Stimulated activated CD4-positive, alpha-beta T cell treated with anti-CD3 and anti-CD28 coated beads, TNF-alpha, amount 100 ng/mL, for 1 hour (primary cell): ENCODE measurements around the gene DPEP1.
A peak's percentile ranks its signal among the peaks of the same experiment; 100 is the strongest.

Source experiments
- DNase-seq, 3 donors: peaks; one replicate each; pipeline ENCODE4 v3.0.0-alpha.2; 2020; ENCODE audit warnings: low read depth in 3 of 3, low spot score in 1 of 3

The DPEP1 gene

DNA sequence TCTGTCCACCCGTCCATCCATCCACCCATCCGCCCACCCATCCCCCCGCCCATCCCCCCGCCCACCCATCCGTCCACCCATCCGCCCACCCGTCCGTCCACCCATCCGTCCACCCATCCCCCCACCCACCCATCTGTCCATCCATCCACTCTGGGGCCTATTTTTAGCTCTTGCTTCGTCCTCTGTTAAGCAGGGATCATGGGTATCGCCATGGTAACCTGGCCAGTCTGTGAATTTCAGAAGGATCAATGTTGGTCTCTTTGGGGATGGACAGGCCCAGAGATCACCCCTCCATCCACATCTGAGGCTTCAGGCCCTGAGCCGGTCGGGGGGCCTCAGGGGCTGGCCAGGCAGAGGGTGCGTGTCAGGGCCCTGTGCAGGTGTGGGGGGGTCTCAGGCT lies 15.2 kb upstream of the DPEP1 start:
- no peak for DNase-seq

DNA sequence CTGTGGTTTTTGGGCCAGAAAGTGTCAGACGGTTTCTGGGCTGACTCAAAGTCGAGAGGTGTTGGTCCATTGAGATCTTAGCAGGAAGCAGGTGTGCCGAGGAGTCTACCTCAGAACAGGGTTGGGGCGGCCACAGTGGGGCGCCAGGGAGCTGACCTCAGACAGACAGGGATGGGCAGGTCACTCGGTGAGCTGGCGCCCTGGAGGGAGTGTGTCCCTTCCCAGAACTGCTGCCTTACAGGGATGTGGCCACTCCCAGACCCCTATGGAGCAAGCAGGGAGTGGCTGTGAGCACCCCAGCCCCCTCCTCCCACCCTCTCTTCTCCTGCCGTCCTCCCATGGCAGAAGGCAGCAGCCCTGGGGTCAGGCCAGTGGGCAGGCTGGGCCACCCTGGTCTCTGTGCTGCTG lies 14.0 kb upstream of the DPEP1 start:
- no peak for DNase-seq

DNA sequence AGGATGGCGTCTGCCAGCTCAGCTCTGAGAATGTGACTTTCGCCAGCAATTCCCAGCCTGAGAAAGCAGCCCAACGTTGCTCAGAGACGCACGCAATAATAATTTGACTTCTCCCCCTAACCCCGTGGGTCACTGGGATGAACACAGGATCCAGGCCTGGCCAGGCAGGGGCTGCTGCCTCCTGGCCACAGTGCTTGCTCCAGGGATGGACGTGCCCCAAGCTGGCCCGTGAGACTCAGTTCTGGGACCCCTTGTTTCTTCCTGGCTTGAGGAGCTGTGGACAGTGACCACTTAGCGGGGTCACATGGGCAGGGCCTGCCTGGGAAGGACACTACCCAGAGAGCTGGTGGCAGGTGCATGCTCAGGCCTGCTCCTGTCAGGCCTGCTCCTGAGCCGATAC lies 13.5 kb upstream of the DPEP1 start:
- DNase-seq, result no peak

DNA sequence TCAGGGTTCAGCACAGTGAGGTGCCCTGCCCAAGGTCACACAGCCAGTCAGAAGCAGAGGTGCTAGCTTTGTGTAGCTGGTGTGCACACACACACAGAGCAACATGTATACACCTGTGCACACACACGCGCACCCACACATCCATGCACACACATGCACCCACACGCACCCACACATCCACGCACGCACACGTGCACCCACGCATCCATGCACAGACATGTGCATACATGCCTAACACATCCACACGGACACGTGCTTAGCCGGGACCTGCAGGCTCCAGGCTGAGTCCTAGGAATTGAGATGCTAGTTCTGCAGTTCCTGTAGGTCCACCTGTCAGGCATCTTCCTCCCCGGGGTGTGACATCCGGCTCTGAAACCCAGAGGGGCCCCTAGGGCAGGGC lies 13.0 kb upstream of the DPEP1 start:
- DNase-seq, result no peak

DNA sequence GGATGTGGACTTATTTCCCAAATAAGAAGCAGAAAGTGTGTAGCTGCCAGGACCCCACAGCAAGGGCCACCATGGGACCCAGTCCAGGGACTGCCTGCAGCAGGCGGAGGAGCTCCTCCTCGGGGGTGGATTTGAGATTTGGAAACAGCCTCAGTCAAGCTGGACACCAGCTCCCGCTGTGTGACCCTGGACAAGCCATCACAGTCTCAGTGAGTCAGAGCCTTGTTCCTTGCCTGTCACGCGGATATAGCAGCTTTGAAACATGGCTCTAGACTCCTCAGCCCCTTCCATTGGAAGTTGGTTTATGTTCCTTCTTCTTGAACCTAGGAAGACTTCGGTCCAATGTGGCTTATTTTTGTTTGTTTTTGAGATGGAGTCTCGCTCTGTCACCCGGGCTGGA lies 12.5 kb upstream of the DPEP1 start:
- no peak for DNase-seq

DNA sequence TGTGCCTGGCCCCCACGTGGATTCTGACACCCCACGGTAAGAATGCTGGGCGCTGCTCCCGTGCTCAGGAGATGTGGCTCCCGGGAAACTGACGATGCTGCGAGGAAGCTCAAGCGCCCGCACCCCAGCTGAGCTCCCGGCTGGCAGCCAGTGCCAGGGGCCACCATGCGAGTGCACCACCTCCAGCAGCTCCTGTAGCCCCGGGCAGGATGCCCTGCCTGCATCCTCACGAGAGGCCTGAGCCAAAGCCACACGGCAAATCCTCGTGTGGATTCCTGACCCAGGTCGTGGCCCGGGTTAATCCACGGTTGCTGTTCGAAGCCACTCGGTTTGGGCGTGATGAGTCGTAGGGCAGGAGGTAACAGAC lies 11.6 kb upstream of the DPEP1 start:
- no peak for DNase-seq

DNA sequence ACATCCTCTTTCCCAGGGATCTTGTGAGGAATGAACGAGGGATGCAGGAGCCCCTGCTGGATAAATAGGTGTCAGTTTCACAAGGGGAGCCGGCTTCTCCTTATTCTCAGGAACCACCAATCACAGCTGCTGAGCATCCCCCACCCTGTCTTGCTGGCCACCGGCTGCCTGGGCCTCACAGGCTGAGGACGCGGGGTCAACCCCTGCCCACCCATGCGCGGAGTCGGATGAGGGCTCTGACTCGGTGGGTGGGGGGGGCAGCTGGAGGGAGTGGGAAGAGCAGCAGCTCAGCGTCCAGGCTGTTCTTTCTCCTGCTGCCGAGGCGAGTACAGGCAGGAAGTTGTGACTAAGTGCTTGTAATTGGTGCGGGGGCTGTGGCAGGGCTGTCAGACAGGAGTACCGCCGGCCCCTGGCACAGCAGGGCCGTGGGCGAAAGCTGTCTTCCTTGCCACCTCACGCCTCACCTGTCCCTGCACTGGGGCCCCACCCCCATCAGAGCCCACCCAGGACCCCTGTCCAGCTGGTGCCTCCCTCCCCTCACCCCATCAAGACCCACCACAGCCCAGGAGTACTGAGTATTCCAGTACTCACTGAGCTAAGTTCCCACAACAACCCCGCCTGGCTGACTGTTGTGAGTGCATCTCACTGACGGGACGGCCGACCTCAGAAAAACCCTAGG lies 11.0 kb upstream of the DPEP1 start:
- peak; percentile 12 to 50 (median 16) for DNase-seq

DNA sequence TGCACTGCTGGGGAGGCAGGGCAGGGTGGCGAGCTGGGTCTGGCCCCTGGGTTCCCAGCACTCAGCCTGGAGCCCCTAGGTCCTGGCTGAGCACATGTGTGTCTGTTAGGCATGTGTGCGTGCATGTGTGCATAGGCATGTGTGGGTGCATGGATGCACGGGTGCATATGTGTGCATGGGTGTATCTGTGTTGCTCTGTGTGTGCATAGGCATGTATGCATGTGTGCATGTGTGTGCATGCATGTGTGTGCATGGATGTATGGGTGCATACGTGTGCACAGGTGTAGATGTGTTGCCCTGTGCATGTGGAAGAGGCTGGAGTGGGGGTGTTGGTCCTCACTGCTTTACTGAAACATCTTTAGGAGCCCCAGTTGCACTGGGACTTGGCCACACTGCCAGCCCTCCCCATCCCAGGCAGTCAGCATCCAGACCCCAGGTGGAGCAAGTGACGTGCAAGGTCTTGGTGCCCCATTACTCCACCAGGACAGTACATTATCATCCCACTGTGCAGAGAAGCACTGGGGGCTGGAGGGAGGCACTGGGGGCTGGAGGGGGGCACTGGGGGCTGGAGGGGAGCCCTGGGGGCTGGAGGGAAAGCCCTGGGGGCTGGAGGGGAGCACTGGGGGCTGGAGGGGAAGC lies 10.4 kb upstream of the DPEP1 start:
- DNase-seq, result no peak

DNA sequence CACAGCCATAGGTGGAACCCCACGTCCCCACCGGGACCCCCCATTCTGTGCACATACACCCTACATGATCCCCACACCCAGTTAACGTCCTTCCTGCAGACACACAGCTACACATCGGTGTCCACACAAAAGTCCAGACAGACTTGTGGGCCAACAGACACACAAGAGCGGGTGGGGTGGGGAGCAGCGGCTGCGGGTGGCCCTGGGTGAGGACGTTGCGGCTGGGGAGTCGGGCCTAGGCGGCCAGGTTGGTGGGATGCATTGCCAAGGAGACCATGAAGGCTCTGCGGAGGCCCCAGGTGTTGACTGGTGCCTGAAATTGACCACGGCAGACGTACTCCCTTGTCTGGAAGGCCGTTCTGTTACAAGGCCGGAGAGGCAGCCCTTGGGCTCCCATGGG lies 8.7 kb upstream of the DPEP1 start:
- no peak for DNase-seq

DNA sequence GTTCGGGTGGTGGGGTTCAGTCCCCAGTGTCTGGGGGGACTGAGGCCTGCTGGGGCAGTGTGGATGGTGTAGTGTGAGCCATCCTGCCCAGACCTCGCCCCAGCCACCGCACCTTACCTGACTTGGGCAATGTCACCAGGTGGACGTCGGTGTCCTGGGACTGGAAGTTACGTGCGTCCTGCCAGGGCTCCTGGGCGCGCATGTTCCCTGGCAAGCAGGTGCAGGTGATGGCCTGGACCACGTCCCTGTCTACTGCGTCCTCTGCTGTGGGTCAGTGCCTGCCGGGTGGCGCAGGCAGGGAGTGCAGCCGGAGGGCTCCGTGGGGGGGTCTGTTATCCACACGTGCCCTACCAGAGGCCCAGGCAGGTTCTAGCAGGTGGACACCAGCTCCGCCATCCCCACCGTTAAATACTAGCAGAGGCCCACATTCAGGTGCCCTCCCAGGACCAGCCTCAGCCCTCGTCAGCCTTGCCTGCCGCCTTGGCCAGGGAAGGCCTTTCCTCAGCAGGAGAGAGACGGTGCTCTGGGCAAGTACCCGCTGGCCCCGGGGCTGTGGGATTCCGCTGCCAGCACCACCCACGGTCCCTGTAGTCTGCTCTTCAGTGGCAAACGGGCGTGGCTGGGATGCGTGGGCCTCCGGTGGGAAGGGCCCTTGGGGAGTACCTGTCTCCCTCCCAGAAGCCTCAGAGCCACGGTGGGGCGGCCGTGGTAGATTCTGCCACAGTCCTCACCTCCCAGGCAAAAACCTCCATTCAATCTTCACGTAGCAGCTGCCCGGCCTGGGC lies 8.1 kb upstream of the DPEP1 start:
- DNase-seq, result no peak

DNA sequence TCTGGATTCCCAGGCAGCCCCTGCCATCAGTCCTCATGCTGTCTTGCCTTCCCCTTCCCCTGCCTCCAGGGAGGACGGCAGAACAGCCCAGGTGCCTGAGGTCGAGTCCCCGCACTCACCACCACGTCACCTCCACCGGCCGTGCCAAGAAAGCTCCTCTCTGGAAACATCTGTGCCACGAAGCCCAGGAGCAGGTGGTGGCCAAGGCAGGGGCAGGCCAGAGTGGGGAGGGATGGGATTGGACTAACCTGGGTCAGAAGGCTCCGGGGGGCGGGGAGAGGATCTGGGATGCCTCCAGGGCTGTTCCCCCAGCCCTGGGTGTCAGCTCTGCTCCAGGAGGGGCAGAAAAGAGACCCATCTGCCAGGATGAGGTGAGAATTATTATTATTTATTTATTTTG lies 7.4 kb upstream of the DPEP1 start:
- no peak for DNase-seq

DNA sequence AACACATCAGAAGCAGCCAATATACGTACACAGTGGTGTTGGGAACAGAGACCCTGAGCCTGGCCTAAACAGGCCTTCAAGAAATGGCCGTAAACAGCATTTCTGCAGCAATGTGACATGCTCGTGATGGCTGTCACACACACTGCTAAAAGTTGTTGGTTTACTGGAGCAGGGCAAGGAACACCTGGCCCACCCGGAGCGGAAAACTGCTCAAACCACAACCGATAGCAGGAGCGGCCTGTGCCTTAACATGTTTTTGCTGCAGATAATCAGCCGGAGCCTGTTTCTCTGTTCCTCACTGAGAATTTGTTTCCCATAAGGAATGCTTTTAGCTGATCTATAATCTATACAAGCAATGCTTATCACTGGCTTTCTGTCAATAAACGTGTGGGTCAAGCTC lies 6.0 kb upstream of the DPEP1 start:
- no peak for DNase-seq

DNA sequence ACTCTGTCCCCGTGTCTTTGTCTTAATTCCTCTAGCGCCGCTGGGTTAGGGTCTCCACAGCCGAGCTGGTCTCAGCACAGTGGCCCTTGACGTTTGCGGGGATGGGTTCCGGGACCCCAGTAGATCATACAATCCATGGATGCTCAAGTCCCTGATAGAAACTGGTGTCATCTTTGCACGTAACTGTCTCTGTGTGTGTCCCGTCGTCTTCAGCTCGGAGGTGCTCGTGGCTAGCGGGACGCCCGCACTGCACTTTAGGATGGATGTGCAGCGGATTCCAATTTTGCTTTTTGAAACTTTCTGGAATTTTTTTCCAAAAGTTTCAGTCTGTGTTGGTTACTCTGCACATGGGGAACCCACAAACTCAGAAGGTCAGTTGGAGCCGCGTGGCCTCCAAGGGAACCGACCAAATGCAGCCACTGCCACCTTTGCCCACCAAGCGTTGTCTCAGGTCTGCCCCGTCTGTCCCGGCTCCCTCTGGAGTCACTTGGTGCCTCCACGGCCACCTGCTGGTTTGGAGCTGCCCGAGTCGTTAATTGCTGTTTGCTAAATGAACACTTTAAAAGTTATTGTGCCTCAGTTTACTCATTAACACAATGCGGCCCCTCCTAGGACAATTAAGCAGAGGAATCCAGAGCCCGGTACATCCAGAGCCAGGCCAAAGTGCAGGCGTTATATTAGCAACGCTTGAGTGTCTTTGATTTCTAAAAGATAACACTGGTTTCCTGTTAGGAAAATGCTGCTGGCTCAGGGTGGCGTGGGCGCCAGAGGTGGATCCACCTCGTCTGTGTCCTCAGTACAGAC lies 5.3 kb upstream of the DPEP1 start:
- DNase-seq, result no peak

DNA sequence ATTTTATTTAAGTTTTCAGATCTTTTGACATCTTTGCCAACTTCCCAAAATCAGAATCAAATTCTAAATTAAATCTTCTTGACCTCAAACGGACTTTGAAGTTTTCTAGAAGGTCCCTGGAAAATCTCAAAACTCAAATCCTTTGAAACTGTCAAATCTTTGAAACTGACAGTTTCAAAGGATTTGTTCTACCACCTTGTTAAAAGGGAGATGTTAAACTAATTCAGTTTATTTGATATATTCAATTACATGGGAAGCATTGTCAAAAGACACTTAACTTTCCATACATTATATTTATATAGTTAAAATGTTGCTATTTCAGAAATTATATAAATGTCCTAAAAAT lies 3.4 kb upstream of the DPEP1 start:
- no peak for DNase-seq

DNA sequence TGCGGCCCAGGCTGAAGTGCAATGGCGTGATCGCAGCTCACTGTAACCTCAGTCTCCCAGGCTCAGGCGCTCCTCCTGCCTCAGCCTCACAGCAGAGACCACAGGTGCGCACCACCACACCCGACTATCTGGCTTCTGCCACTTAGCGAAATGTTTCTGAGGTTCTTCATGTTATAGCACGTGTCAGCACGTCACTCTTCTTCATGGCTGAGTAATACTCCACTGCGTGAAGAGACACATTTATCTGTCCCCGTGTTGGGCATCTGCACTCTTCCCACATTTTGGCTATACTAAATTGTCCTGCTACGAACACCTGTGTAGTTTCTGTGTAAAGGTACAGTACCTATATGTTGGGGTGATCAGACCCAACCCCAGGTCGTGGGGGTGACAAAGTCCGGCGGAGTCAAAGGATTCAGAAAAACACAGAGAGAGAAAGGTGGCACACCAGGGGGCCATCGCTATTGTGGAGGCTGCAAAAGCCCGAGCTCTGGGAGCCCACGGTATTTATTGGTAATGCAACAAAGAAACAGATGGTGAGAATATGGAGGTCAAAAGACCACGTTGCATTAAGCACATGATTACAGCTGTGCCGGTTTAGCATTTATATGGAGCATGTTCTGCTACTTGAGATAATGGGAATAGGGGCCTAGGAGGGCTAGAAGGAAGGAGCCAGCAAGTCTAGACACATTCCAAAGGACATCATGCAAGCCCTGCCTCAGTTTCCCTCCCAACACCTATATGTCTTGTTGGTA lies 851 bp upstream of the DPEP1 start:
- no peak for DNase-seq

DNA sequence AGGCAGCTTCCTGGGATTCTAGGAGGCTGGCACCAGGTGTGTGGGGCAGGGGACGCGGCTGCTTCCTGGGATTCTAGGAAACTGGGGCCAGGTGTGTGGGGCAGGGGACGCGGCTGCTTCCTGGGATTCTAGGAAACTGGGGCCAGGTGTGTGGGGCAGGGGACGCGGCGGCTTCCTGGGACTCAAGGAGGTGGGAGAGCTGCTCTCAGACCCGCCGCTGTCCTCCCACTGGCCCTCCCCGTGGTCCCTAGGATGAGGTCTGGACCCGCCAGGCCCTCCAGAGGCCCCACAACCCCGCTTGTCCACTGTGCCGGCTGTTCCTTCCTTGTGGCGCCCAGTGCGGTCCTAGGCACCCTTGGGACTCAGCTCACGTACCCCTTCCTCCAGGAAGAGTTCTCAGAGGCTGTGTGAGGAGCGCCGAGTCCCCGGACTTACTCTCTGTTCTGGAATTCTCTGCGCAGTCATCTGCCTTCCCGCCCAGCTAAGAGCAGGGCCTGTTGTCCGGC lies 565 bp downstream of the DPEP1 start:
- DNase-seq, result no peak

DNA sequence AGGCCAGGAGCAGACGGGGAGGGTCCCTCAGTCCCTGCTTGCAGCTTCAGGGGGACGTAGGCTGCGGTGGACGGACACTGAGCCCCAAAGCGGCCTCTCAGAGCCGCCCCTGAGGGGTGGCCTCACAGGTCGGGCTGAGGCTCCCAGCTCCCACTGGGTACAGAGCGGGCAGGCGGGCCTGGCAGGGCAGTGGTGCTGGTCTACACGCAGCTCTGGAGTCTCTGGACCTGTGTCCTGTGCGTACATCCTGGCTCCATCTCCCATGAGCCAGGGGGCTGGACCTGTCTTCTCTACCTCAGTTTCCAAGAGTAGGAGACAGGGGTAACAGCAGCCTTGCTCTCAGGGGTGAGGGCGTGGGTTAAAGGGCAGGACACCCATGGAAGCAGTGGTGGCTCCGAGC lies 1.7 kb downstream of the DPEP1 start:
- DNase-seq, result no peak

DNA sequence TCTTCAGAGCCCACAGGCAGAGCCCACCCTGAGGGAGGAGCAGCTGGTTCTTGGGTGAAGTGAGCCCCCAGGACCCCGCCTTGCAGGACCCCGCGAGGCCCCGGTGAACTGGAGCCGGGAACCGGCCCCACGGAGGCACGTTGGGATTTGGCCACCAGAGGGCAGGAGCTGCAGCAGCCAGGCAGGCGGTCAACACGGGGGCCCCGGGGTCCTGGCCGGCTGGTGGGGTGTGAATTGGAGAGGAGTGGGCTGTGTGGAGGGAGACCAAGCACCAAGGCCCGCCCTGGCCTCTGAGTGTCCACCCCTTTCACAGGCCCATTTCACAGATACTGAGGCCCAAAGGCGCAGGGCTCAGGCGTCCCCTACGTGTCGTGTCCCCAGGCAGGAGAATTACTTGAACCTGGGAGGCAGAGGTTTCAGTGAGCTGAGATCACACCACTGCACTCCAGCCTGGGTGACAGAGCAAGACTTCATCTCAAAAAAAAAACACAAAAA lies 2.2 kb downstream of the DPEP1 start:
- DNase-seq, result no peak

DNA sequence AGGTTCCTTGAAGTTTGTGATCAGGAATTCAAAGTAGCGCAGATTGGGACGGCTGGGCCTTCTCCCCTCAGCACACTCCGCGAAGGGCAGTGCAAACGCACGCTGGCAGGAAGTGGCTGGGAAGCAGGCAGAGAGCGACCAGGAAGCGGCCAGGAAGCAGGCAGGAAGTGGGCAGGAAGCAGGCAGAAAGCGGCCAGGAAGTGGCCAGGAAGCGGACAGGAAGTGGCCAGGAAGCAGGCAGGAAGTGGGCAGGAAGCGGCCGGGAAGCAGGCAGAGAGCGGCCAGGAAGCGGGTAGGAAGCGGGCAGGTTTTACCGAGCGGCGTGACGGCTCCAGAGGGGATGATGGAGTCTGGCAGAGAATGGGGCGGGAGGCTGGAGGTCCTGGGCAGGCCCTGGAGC lies 3.2 kb downstream of the DPEP1 start:
- DNase-seq, result no peak

DNA sequence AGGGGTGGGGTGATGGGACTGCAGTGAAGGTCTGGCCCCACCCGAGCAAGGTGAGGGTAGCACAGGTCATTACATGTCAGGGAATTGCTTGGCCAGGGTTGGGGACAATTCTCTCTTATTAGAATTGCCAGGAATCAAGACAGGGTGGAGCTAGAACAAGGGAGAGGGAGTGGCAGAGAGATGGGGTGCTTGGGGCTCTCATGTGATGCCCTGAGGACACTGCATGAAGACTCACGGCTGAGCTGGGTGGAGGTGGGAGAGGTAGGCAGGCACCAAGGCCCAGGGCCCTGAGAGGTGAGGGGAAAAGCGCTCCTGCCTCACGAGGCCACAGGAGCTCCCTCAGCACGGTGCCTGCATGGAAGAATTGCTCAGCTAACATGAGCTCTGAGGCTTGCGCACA lies 3.6 kb downstream of the DPEP1 start:
- no peak for DNase-seq
